Endothelial cell (in vitro differentiated cells): ENCODE results near the gene OR52B2. TPM values are rescaled to one million over a fixed set of nuclear protein-coding genes. Genes with fewer than 3 reads are reported as not detected.

Experiments used
- DNase-seq: peaks from one replicate; pipeline ENCODE4 v3.0.0; 2021; ENCODE audit warnings: low spot score
- H3K27ac Mint-ChIP-seq: one replicate; pipeline ENCODE4 v1.8.0; 2021; ENCODE audit warnings: mixed read lengths, inconsistent platforms; ENCODE audit not compliant: unreplicated experiment
- H3K27me3 Mint-ChIP-seq: one replicate; pipeline ENCODE4 v1.8.0; 2021; ENCODE audit warnings: mild to moderate bottlenecking, moderate library complexity, mixed read lengths, inconsistent platforms; ENCODE audit not compliant: unreplicated experiment
- H3K36me3 Mint-ChIP-seq: one replicate; pipeline ENCODE4 v1.8.0; 2021; ENCODE audit warnings: mild to moderate bottlenecking, low read depth, mixed read lengths, inconsistent platforms; ENCODE audit not compliant: unreplicated experiment
- H3K4me1 Mint-ChIP-seq: one replicate; pipeline ENCODE4 v1.8.0; 2021; ENCODE audit warnings: mild to moderate bottlenecking, mixed read lengths, inconsistent platforms; ENCODE audit not compliant: unreplicated experiment
- H3K4me3 Mint-ChIP-seq: one replicate; pipeline ENCODE4 v1.8.0; 2021; ENCODE audit warnings: mild to moderate bottlenecking, mixed read lengths, inconsistent platforms; ENCODE audit not compliant: unreplicated experiment
- H3K9me3 Mint-ChIP-seq: one replicate; pipeline ENCODE4 v1.8.0; 2021; ENCODE audit warnings: mixed read lengths, inconsistent platforms; ENCODE audit not compliant: unreplicated experiment
- long read RNA-seq: library from polyadenylated mRNA; unstranded; transcript quantifications from one replicate; pipeline ENCODE4 v2.0.0, GENCODE V29; 2020; ENCODE audit not compliant: unreplicated experiment
- total RNA-seq: library from RNA; stranded (reverse); fragmentation: NEBNext Ultra II Directional; extraction: Animal tissue kit (Norgen Biotek cat#: 25700); gene quantifications from one replicate; pipeline ENCODE4 v1.2.1, GENCODE V29; 2021; ENCODE audit not compliant: unreplicated experiment
- TF ChIP-seq, protein P1 (sequence below): fragments of 200-600 bp; sonication (generic); IDR thresholded peaks from one replicate; pipeline ENCODE4 v1.5.0; 2021; ENCODE audit warnings: antibody characterized with exemption; ENCODE audit not compliant: unreplicated experiment

The OR52B2 gene
- not detected for total RNA-seq
- long read RNA-seq: 0 reads

DNA sequence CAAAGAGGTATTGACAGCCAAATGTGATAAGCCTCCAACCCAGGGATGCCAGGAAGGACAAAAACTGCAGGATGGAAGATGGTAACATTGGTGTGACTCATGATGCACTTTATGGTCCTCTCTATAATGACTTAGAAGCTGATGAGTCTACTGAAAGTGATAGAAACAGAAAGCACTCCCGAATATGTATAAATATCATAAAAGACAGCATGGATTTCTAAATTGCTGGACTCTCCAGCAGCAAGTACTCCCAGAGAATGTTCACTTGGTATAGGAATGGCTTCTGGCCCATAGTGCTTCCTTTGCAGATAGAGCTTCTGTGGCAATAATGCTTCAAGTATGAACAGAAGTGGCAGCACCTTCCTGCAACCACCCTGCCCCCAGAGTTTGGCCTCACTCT lies at the start of gene OR52B2:
Gene OR52B2, minus strand, starts transcription at position 101 of the 400 bp plus-strand sequence. Its CDS starts 0 bp downstream, at position 101.
- Mint-ChIP-seq H3K9me3 (no peaks in the 10 kb centered on the region), H3K4me3 (no peak within 1 kb of the TSS), H3K4me1 (peaks cover 8% of the 10 kb centered on the region), H3K36me3 (no peaks in the 10 kb centered on the region), H3K27me3 (no peaks in the 10 kb centered on the region), H3K27ac (no peak within 1 kb of the TSS)
- no peak for DNase-seq
- TF ChIP-seq, protein P1, sequence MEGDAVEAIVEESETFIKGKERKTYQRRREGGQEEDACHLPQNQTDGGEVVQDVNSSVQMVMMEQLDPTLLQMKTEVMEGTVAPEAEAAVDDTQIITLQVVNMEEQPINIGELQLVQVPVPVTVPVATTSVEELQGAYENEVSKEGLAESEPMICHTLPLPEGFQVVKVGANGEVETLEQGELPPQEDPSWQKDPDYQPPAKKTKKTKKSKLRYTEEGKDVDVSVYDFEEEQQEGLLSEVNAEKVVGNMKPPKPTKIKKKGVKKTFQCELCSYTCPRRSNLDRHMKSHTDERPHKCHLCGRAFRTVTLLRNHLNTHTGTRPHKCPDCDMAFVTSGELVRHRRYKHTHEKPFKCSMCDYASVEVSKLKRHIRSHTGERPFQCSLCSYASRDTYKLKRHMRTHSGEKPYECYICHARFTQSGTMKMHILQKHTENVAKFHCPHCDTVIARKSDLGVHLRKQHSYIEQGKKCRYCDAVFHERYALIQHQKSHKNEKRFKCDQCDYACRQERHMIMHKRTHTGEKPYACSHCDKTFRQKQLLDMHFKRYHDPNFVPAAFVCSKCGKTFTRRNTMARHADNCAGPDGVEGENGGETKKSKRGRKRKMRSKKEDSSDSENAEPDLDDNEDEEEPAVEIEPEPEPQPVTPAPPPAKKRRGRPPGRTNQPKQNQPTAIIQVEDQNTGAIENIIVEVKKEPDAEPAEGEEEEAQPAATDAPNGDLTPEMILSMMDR: no peak

- peak; percentile 15 for DNase-seq
- H3K27me3 Mint-ChIP-seq: peaks cover 10% of the 10 kb centered on the region
- peak overlapping the region; percentile 61 for H3K4me3 Mint-ChIP-seq
- H3K9me3 Mint-ChIP-seq: no peaks in the 10 kb centered on the region
- peaks cover 35% of the 10 kb centered on the region for H3K36me3 Mint-ChIP-seq
- TF ChIP-seq, protein P1: no peak
- peak overlapping the region; percentile 90 for H3K27ac Mint-ChIP-seq
- peaks cover 37% of the 10 kb centered on the region for H3K4me1 Mint-ChIP-seq
Measured at GRCh38 chr11:6219359-6219758, 49.2 kb upstream of the OR52B2 start.

DNA sequence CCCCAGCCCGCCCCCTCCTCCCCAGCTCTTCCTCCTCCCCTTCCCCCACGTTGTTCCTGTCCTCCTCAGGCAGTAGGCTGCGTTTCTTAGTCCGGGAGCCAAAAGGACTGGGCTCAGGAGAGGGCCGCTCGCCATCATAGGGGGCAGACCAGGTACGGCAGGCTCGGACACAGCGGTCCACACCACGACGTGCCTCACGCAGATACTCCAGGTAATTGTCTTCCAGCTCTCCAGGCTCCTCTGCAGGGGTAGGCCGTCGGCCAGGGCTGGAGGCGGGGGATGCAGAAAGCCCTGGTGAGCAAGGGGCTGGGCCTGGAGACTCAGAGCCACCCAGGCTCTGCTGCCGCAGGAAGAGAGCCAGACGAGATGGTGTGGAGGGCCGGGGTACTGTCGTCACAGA lies 47.6 kb upstream of the OR52B2 start:
- peak overlapping the region; percentile 70 for H3K4me3 Mint-ChIP-seq
- TF ChIP-seq, protein P1: no peak
- H3K27me3 Mint-ChIP-seq: peaks cover 10% of the 10 kb centered on the region
- no peak for DNase-seq
- peak overlapping the region; percentile 57 for H3K27ac Mint-ChIP-seq
- peaks cover 35% of the 10 kb centered on the region for H3K36me3 Mint-ChIP-seq
- no peaks in the 10 kb centered on the region for H3K9me3 Mint-ChIP-seq
- peaks cover 37% of the 10 kb centered on the region for H3K4me1 Mint-ChIP-seq

- TF ChIP-seq, protein P1: no peak
Measured at GRCh38 chr11:6216501-6216900, 46.4 kb upstream of the OR52B2 start.

GRCh38 chr11:6214530-6214929 lies 44.4 kb upstream of the OR52B2 start:
- DNase-seq: no peak
- H3K36me3 Mint-ChIP-seq: peaks cover 24% of the 10 kb centered on the region
- peaks cover 22% of the 10 kb centered on the region for H3K4me1 Mint-ChIP-seq
- H3K4me3 Mint-ChIP-seq: no peak overlapping the region
- H3K27ac Mint-ChIP-seq: no peak overlapping the region
- TF ChIP-seq, protein P1: no peak
- peaks cover 10% of the 10 kb centered on the region for H3K27me3 Mint-ChIP-seq
- H3K9me3 Mint-ChIP-seq: no peaks in the 10 kb centered on the region

More at GRCh38 chr11:6216501-6216900, 46.4 kb upstream of the OR52B2 start:
- Mint-ChIP-seq H3K9me3 (no peaks in the 10 kb centered on the region), H3K36me3 (peaks cover 25% of the 10 kb centered on the region), H3K4me3 (no peak overlapping the region), H3K27me3 (peaks cover 10% of the 10 kb centered on the region), H3K27ac (no peak overlapping the region), H3K4me1 (peaks cover 34% of the 10 kb centered on the region)
- no peak for DNase-seq
